Pancreas (tissue), 10 donors: ENCODE data around the gene MRM3. TPM values are rescaled to one million over a fixed set of nuclear protein-coding genes. Genes with fewer than 3 reads are reported as not detected.
A peak's percentile ranks its signal among the peaks of the same experiment; 100 is the strongest.
"Not testable (repeated sequence)": the region's sequence is repeated elsewhere in the genome, so short reads cannot be mapped to it uniquely, and the experiment has no call there.

ENCODE experiments used
- ATAC-seq, 4 donors: fragments of 200-7000 bp; cut with Tn5 transposase; one replicate each; pipeline versions ENCODE4 v1.8.0 to v1.9.1; 2020; ENCODE audit warnings: mild to moderate bottlenecking in 4 of 4, moderate library complexity in 4 of 4
- DNase-seq, 6 donors: peaks; one replicate each; pipeline ENCODE4 v3.0.0-alpha.2; 2020
- FAIRE-seq: peaks from 2 replicates; lab custom pipeline; 2012; peaks lifted over from hg19 to GRCh38; lab: Jason Lieb, UNC
- H3K27ac ChIP-seq, 4 donors: fragments of 200-600 bp; sonication (generic); 1 replicate in 3 of 4; 2 replicates in 1 of 4; pipeline versions ENCODE4 v1.5.0 to v1.8.0; 2020
- H3K27me3 ChIP-seq, 4 donors: fragments of 200-600 bp; one replicate each; pipeline ENCODE4 v1.8.0; 2021
- H3K36me3 ChIP-seq, 3 donors: fragments of 200-600 bp; sonication (generic) in 1 of 3; one replicate each; pipeline versions ENCODE4 v1.5.0 to v1.8.0; 2020 to 2021
- H3K4me1 ChIP-seq, 3 donors: fragments of 200-600 bp; one replicate each; pipeline ENCODE4 v1.8.0; 2021
- H3K4me3 ChIP-seq, 4 donors: fragments of 200-600 bp; sonication (generic) in 2 of 4; one replicate each; pipeline versions ENCODE4 v1.5.0 to v1.8.0; 2020 to 2021
- H3K9me3 ChIP-seq, 4 donors: fragments of 200-600 bp; one replicate each; pipeline ENCODE4 v1.8.0; 2021
- WGBS, 2 donors: extraction: QIAGEN DNeasy Blood & Tissue Kit; methylation state at CpG; one replicate each; pipeline ENCODE4 v1.1.7; 2013; 5-methylcytosine and 5-hydroxymethylcytosine counted together
- intact Hi-C, 3 donors: fragments of 100-400 bp; cut with DNase I; formaldehyde crosslinking; loops; one replicate each; pipeline versions ENCODE4 v1.11.1 to v1.14.2; 2022
- polyA plus RNA-seq, 2 donors: library from polyadenylated mRNA; stranded (reverse); fragments of 200-250 nt; gene quantifications; one replicate each; pipeline ENCODE4 v1.2.3, GENCODE V29; 2013
- total RNA-seq, 6 donors: library from RNA; stranded (reverse); fragmentation: NEBNext Ultra II Directional in 4 of 6; extraction: Animal tissue kit (Norgen Biotek cat#: 25700) in 4 of 6; gene quantifications; one replicate each; pipeline versions ENCODE4 v1.2.1 to v1.2.4, GENCODE V29; 2021 to 2023
- TF ChIP-seq, protein P1 (sequence below), 4 donors: fragments of 200-600 bp; sonication (generic) in 3 of 4; IDR thresholded peaks; one replicate each; pipeline versions ENCODE4 v1.5.0 to v1.8.0; 2021; ENCODE audit warnings: antibody characterized with exemption in 4 of 4
- donor health status: healthy with polysubstance abuse.
- donor health status: DM: no; HTN: no; CAD: no; lungs with moderate emphysema.
- donor health status: DM: no; HTN: no; CAD: no.
- donor health status: control.
- donor health status: control.
- donor health status: Bipolar disorder and iron deficiency.
- donor health status: DM: yes; HTN: yes; CAD: no.
- donor health status: DM: no; HTN: no; CAD: no.
- donor health status: DM: no; HTN: no; CAD: no.
- donor health status: DM: yes; HTN: yes; CAD: no.

Gene MRM3
- total and polyA plus RNA-seq, 8 donors: 11.3 to 19.1 (median 13.9) TPM

DNA sequence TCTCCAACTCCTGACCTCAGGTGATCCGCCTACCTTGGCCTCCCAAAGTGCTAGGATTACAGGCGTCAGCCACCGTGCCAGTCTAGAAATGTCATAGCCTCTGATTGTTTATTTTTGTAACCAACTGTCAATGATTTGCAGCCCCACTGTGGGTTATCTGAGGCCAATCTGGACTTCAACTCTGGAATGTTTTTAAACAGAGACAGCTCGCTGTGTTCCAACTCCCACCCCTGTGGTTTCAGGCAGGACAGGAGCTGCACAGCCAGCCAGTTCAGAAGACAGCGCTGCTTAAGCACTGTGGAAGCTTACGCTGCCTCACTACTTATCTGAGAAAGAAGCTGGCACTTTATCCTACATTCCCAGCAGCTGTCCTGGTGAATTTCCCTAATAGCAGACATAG lies 19.5 kb downstream of the MRM3 start:
- TF ChIP-seq, protein P1, sequence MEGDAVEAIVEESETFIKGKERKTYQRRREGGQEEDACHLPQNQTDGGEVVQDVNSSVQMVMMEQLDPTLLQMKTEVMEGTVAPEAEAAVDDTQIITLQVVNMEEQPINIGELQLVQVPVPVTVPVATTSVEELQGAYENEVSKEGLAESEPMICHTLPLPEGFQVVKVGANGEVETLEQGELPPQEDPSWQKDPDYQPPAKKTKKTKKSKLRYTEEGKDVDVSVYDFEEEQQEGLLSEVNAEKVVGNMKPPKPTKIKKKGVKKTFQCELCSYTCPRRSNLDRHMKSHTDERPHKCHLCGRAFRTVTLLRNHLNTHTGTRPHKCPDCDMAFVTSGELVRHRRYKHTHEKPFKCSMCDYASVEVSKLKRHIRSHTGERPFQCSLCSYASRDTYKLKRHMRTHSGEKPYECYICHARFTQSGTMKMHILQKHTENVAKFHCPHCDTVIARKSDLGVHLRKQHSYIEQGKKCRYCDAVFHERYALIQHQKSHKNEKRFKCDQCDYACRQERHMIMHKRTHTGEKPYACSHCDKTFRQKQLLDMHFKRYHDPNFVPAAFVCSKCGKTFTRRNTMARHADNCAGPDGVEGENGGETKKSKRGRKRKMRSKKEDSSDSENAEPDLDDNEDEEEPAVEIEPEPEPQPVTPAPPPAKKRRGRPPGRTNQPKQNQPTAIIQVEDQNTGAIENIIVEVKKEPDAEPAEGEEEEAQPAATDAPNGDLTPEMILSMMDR (IDR thresholded peaks at IDR 0.05): no peak
- peak; percentile 41 to 63 (median 56) for ATAC-seq
- Histone ChIP-seq H3K4me1 (peaks cover 0 to 3% (median 0%) of the 10 kb centered on the region in 3 donors), H3K27ac (peak overlapping the region; percentile 61 to 89 (median 70)), H3K9me3 (no peaks in the 10 kb centered on the region), H3K36me3 (no peaks in the 10 kb centered on the region), H3K27me3 (no peaks in the 10 kb centered on the region), H3K4me3 (no peak overlapping the region)
- no peak for FAIRE-seq
- intact Hi-C loops: loop anchor here in 1 of 3 donors (10.0 kb wide), 1 partner anchor 63 kb away; no protein-coding TSS in a partner anchor
- WGBS, 2 donors: 40 to 48% methylated on average over 6 of the region's 6 CpGs
- DNase-seq: peak in 2 of 6 donors; percentile 52 to 57

DNA sequence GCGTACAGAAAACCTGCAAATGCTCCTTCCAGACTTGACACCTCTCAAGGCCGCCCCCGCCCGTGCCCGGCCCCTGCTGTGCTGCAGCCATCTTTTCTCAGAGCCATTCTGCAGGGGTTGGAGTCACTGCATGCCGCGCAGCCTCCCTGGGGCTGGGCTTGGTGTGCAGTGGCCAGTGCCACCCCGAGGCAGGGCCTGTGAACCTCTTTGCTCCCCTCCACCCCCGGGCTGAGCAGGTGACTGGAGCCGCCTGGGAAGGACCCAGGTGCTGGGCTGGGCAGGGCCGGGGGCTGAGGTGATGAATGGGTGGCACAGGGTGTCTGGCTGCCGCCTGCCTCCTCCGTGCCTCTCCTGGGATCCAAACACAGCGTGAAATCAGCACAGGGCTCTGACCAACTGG lies 20.3 kb downstream of the MRM3 start:
- FAIRE-seq (no peak), ATAC-seq (peak; percentile 74 to 82 (median 80)), DNase-seq (peak; percentile 80 to 93 (median 88))
- intact Hi-C loops: loop anchor here in 1 of 3 donors (10.0 kb wide), 1 partner anchor 62 kb away; no protein-coding TSS in a partner anchor
- Histone ChIP-seq H3K27ac (peak overlapping the region; percentile 61 to 89 (median 70)), H3K4me3 (peak overlapping the region in 2 of 4 donors; percentile 19 to 48), H3K4me1 (peaks cover 0 to 3% (median 0%) of the 10 kb centered on the region in 3 donors), H3K27me3 (no peaks in the 10 kb centered on the region), H3K9me3 (no peaks in the 10 kb centered on the region), H3K36me3 (no peaks in the 10 kb centered on the region)
- 36 to 39% methylated on average over 14 of the region's 14 CpGs for WGBS, 2 donors
- TF ChIP-seq, protein P1 (IDR thresholded peaks at IDR 0.05): no peak

DNA sequence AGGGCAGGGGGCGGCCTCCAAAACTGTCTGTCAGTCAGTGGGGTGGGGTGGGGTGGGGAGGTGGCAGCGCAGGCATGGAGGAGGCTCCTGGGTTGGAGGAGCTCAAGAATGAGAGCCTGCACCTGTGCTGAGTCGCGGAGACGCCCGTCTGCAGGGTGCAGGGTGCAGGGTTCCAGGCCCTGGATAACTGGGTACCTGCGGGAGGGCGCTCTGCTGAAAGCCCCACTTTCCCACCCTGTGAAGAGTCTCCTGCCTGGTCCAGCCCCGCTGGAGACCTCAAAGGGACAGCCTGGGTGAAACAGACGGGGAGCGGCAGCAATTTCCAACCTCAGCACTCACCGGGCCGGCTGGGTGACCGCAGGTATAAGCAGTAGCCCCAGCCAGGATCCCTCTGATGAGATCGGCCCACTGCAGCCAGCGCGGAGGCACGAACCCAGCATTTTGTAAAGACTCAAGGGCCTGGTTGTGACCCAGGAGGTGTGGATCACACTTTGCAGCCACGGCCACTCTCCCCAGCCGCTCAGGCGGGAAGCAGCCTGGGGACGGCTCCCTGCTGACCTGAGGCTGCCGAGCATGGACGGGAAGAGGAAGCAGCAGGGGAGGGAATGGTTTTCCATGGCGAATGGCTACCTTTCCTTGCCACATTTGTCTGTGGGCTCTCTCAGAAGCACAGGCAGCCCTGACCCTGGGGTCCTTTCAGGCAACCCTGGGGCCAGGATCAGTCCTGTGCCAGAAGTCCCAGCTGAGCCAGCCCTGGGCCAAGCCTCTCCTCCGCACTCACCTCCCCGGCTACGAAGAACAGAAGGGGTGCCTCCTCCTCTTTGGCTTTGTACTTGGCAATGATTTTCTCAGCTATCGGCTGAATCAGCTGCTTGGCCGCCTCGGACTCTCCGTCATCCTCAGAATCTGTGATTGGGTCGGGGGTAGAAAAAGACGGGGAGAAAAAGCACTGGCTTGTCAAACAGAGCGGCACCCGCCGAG lies 21.0 kb downstream of the MRM3 start:
- FAIRE-seq (no peak), ATAC-seq (peak; percentile 48 to 65 (median 53)), DNase-seq (peak in 5 of 6 donors; percentile 42 to 79 (median 77))
- no peaks in the 10 kb centered on the region for H3K9me3 ChIP-seq
- intact Hi-C loops: loop anchor here in 1 of 3 donors (10.0 kb wide), 1 partner anchor 62 kb away; no protein-coding TSS in a partner anchor
- H3K27me3 ChIP-seq: no peaks in the 10 kb centered on the region
- no peaks in the 10 kb centered on the region for H3K36me3 ChIP-seq
- H3K4me3 ChIP-seq: peak overlapping the region in 3 of 4 donors; percentile 19 to 48 (median 23)
- H3K27ac ChIP-seq: peak overlapping the region; percentile 61 to 89 (median 70)
- 35 to 42% methylated on average over 37 of the region's 37 CpGs for WGBS, 2 donors
- TF ChIP-seq, protein P1 (IDR thresholded peaks at IDR 0.05): no peak
- H3K4me1 ChIP-seq: peaks cover 0 to 3% (median 0%) of the 10 kb centered on the region in 3 donors

DNA sequence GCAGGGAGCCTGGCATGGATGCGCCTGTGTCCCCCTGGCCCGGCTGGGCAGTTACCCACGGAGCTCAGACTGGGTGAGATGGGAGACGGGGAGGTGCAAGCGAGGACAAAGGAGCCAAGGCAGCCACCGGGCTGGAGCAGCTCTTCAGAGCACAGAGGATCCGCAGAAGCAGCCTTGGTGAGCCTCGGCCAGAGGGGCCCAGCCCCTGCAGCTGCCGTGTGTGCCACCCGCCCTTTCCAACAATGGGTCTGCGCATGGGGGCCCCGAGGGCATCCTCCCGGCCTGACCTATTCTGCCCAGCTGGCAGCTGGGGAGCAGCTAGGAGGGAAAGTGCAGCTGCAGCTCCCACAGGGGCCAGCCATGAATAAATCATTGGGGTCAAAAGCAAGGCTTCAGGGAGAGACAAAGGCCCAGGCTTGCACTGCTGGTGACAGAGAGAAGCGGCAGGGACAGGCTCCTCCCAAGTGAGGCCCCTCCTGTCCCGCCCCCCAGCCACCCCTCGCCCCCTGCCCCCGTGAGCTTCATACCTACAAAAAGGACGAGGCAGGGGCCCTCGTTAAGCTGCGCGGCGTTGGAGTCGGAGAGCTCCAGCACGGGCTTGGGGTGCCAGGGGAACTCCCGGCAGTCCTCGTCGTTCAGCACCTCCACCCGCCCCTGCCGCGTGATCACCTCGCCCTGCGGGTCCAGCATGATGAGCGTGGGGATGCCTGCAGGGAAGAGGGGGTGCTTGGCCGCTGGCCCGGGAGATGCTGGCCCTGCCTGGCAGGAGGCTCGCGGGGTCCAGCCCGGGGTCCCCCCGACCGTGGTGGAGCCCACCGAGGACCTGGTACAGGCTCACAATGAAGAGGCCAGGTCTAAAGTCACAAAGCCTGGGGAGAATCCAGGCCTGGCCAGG lies 22.6 kb downstream of the MRM3 start:
- Histone ChIP-seq H3K27me3 (no peaks in the 10 kb centered on the region), H3K9me3 (no peaks in the 10 kb centered on the region), H3K4me1 (peaks cover 0 to 3% (median 0%) of the 10 kb centered on the region in 3 donors), H3K4me3 (peak overlapping the region in 2 of 4 donors; percentile 19 to 48), H3K27ac (no peak overlapping the region), H3K36me3 (no peaks in the 10 kb centered on the region)
- no peak for ATAC-seq
- intact Hi-C loops: loop anchor here in 1 of 3 donors (10.0 kb wide), 1 partner anchor 60 kb away; no protein-coding TSS in a partner anchor
- no peak for FAIRE-seq
- TF ChIP-seq, protein P1 (IDR thresholded peaks at IDR 0.05): no peak
- DNase-seq: peak in 1 of 6 donors; percentile 75
- WGBS, 2 donors: 64 to 87% methylated on average over 41 of the region's 41 CpGs

DNA sequence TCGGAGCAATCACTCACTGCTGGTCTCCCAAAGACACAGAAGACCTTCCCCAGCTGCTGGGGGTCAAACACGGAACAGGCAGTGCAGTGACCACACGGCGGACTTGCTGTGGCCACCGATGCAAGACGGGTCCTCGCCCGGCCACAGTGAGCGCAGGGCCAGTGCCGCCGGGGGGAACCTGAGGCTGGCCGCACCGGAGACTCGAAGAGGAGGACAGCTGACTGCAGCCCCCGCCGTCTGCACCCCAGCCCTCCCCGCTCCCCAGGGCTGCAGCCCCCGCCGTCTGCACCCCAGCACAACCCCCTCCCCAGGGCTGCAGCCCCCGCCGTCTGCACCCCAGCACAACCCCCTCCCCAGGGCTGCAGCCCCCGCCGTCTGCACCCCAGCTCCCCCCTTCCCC lies 23.7 kb downstream of the MRM3 start:
- not testable (repeated sequence) for H3K36me3 ChIP-seq, H3K4me3 ChIP-seq, ATAC-seq, H3K4me1 ChIP-seq, H3K27ac ChIP-seq, H3K27me3 ChIP-seq, H3K9me3 ChIP-seq, FAIRE-seq
- peak in 1 of 6 donors; percentile 58 for DNase-seq
- 93 to 96% methylated on average over 11 to 23 of the region's 23 CpGs for WGBS, 2 donors
- intact Hi-C loops: loop anchor here in 1 of 3 donors (10.0 kb wide), 1 partner anchor 59 kb away; no protein-coding TSS in a partner anchor
